ENCODE data around the gene MTHFD1L. TPM values are rescaled to one million over a fixed set of nuclear protein-coding genes. Genes with fewer than 3 reads are reported as not detected.
"Not testable (repeated sequence)": the region's sequence is repeated elsewhere in the genome, so short reads cannot be mapped to it uniquely, and the experiment has no call there.

MTHFD1L gene
- total and polyA plus RNA-seq, 7 donors: 0.60 to 17.9 (median 3.0) TPM

DNA sequence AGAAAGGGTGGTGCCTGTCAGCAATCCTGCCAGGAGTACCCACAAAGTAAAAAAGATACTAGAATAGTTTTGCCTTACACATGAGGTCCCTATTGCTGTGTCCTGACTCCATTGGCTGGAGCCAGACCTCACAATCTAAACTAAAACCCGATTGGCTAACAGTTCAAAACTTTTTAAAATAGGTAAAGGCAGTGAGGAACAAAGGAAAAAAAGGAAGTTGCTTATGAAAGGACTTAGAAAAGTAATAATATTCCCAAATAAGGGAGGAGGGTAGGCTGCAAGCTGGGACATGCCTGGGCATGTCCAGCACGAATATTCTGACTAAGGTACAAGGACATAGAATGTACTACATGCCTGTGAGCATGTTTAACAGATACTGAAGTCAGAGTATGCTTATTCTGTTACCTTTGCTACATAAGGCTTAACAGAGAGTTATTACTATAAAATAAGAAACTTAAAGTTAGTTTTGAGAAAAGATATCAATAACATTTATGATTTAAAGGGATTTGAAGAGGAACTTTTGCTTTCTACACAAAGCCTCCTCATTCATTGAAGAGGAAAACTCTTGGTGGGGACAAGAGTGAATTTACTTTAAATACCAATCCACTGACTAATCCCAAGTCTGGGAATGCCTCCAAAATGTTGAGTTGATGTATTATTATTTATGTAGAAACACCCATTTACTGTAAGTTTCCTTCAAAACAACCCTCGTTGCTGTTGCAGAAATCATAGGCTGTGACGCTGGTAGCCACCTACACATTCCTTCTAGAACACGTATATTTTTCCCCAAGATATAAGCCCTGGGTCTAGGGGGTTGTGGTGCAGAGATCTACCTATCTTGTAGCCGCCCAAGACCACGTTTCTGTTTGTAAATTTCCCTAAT is 8.2 kb upstream of the MTHFD1L start:
- no peaks in the 10 kb centered on the region for H3K9me3 ChIP-seq
- H3K27ac ChIP-seq: peak overlapping the region; percentile 64 to 86 (median 76)
- H3K4me1 ChIP-seq: peaks cover 0 to 25% (median 19%) of the 10 kb centered on the region in 4 donors
- WGBS, 2 donors: 66 to 67% methylated on average over 7 of the region's 7 CpGs
- TF ChIP-seq EP300 (IDR thresholded peaks at IDR 0.05) (peak in 2 of 4 donors; percentile 49 to 56), POLR2A (IDR thresholded peaks at IDR 0.05) (no peak), POLR2AphosphoS5 (IDR thresholded peaks at IDR 0.05) (peak; percentile 23 to 65 (median 61))
- H3K36me3 ChIP-seq: no peaks in the 10 kb centered on the region
- peak overlapping the region in 1 of 4 donors; percentile 7 for H3K4me3 ChIP-seq
- DNase-seq: no peak
- no peaks in the 10 kb centered on the region for H3K27me3 ChIP-seq
- intact Hi-C loops (cut with DNase I): no loop called here

DNA sequence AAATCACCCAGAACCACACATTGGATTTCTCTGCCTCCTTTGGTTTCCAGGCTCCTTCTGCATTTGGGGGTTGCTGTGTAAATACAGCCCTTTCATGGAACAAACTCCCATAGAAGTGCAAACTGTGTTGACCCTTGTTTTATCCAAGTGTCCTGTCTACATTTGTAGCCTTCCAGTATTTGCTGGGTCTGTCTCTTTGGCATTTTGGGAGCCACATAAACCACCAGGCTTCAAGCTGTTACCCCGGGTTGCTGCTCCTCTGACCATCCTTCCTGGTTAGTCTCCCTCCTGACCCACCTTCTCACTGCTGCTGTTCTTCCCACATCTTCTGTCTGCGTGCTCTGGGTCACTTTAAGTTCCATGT is 7.6 kb upstream of the MTHFD1L start:
- intact Hi-C loops (cut with DNase I): no loop called here
- H3K27ac ChIP-seq: peak overlapping the region; percentile 64 to 86 (median 76)
- TF ChIP-seq POLR2AphosphoS5 (IDR thresholded peaks at IDR 0.05) (no peak), EP300 (IDR thresholded peaks at IDR 0.05) (no peak), POLR2A (IDR thresholded peaks at IDR 0.05) (no peak)
- TF ChIP-seq, protein P1, sequence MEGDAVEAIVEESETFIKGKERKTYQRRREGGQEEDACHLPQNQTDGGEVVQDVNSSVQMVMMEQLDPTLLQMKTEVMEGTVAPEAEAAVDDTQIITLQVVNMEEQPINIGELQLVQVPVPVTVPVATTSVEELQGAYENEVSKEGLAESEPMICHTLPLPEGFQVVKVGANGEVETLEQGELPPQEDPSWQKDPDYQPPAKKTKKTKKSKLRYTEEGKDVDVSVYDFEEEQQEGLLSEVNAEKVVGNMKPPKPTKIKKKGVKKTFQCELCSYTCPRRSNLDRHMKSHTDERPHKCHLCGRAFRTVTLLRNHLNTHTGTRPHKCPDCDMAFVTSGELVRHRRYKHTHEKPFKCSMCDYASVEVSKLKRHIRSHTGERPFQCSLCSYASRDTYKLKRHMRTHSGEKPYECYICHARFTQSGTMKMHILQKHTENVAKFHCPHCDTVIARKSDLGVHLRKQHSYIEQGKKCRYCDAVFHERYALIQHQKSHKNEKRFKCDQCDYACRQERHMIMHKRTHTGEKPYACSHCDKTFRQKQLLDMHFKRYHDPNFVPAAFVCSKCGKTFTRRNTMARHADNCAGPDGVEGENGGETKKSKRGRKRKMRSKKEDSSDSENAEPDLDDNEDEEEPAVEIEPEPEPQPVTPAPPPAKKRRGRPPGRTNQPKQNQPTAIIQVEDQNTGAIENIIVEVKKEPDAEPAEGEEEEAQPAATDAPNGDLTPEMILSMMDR (IDR thresholded peaks at IDR 0.05): no peak
- 79 to 91% methylated on average over 2 of the region's 2 CpGs for WGBS, 2 donors
- no peak for DNase-seq
- no peaks in the 10 kb centered on the region for H3K27me3 ChIP-seq
- H3K4me3 ChIP-seq: peak overlapping the region in 1 of 4 donors; percentile 7
- H3K9me3 ChIP-seq: no peaks in the 10 kb centered on the region
- peaks cover 0 to 25% (median 19%) of the 10 kb centered on the region in 4 donors for H3K4me1 ChIP-seq
- H3K36me3 ChIP-seq: no peaks in the 10 kb centered on the region

- H3K9me3 ChIP-seq; H3K27me3 ChIP-seq; H3K4me3 ChIP-seq; H3K36me3 ChIP-seq; intact Hi-C loops (cut with DNase I); DNase-seq; H3K27ac ChIP-seq: not testable (repeated sequence)
- peaks cover 0 to 29% (median 20%) of the 10 kb centered on the region in 4 donors for H3K4me1 ChIP-seq
- WGBS, 2 donors: 53 to 75% methylated on average over 8 of the region's 8 CpGs
Observed at GRCh38 chr6:150861448-150862168, 3.9 kb upstream of the MTHFD1L start.

GRCh38 chr6:150863213-150863928 is 2.1 kb upstream of the MTHFD1L start:
- no peak for DNase-seq
- H3K4me1 ChIP-seq: peaks cover 0 to 13% (median 10%) of the 10 kb centered on the region in 4 donors
- intact Hi-C loops (cut with DNase I): no loop called here
- TF ChIP-seq POLR2A (IDR thresholded peaks at IDR 0.05): no peak
- TF ChIP-seq, protein P1 (IDR thresholded peaks at IDR 0.05): no peak
- TF ChIP-seq POLR2AphosphoS5 (IDR thresholded peaks at IDR 0.05): no peak
- no peak for TF ChIP-seq EP300 (IDR thresholded peaks at IDR 0.05)
- H3K9me3 ChIP-seq: no peaks in the 10 kb centered on the region
- no peaks in the 10 kb centered on the region for H3K36me3 ChIP-seq
- no peak overlapping the region for H3K27ac ChIP-seq
- 88 to 95% methylated on average over 7 of the region's 7 CpGs for WGBS, 2 donors
- no peak overlapping the region for H3K4me3 ChIP-seq
- no peaks in the 10 kb centered on the region for H3K27me3 ChIP-seq

- intact Hi-C loops (cut with DNase I): no loop called here
- TF ChIP-seq, protein P1 (IDR thresholded peaks at IDR 0.05): no peak
- no peak for TF ChIP-seq POLR2A (IDR thresholded peaks at IDR 0.05)
- no peak for TF ChIP-seq POLR2AphosphoS5 (IDR thresholded peaks at IDR 0.05)
- TF ChIP-seq EP300 (IDR thresholded peaks at IDR 0.05): no peak
- no peaks in the 10 kb centered on the region for H3K9me3 ChIP-seq
- H3K4me3 ChIP-seq: peak overlapping the region; percentile 58 to 91 (median 69)
- H3K4me1 ChIP-seq: peaks cover 0 to 9% (median 3%) of the 10 kb centered on the region in 4 donors
- WGBS, 2 donors: 2 to 16% methylated on average over 5 of the region's 5 CpGs
- no peak for DNase-seq
- H3K36me3 ChIP-seq: no peaks in the 10 kb centered on the region
- peak overlapping the region; percentile 81 to 93 (median 86) for H3K27ac ChIP-seq
- H3K27me3 ChIP-seq: no peaks in the 10 kb centered on the region
Observed at GRCh38 chr6:150865043-150865405, 478 bp upstream of the MTHFD1L start.
